ENCODE results near the gene FAM227B.

Gene FAM227B

DNA sequence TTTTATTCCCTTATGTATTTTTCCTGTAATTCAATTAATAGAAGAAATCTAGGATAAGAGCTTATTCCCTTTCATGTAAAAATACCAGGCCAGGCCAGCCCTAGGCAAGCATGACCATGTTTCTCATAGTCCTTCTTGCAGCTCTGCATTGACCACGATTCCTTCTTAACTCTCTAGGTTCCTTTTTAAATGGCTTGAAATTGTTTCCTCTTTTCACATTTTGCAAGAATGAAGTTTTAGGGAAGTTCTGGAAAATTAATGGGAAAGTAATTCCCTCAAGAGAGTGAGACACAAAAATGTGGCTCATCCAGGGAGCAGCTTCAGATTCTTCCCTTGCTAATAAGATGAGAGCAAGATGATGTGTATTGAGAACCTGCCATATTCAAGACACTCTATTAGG, 314.1 kb downstream of the FAM227B start:
- TF ChIP-seq, protein P1, sequence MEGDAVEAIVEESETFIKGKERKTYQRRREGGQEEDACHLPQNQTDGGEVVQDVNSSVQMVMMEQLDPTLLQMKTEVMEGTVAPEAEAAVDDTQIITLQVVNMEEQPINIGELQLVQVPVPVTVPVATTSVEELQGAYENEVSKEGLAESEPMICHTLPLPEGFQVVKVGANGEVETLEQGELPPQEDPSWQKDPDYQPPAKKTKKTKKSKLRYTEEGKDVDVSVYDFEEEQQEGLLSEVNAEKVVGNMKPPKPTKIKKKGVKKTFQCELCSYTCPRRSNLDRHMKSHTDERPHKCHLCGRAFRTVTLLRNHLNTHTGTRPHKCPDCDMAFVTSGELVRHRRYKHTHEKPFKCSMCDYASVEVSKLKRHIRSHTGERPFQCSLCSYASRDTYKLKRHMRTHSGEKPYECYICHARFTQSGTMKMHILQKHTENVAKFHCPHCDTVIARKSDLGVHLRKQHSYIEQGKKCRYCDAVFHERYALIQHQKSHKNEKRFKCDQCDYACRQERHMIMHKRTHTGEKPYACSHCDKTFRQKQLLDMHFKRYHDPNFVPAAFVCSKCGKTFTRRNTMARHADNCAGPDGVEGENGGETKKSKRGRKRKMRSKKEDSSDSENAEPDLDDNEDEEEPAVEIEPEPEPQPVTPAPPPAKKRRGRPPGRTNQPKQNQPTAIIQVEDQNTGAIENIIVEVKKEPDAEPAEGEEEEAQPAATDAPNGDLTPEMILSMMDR (IDR thresholded peaks at IDR 0.05): no peak

- TF ChIP-seq, protein P1 (IDR thresholded peaks at IDR 0.05): no peak
Measured at GRCh38 chr15:49303003-49303402, 317.6 kb downstream of the FAM227B start.

GRCh38 chr15:49301562-49301961, 319.1 kb downstream of the FAM227B start:
- TF ChIP-seq, protein P1 (IDR thresholded peaks at IDR 0.05): no peak

DNA sequence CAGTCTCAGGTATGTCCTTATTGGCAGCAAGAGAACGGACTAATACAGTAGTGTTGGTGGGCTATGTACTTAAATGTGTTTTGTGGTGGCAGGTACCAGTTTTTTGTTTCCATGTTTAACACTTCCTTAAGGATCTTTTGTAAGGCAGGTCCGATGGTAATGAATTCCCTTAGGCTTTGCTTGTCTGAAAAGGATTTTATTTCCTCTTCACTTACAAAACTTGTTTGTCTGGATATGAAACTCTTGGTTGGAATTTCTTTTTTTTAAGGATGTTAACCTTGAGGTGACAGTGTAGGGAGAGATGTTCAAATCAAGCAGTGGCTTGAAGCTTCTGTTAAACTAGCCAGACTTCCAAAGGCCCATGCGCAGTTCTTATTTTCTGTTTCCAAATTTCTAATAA, 319.8 kb downstream of the FAM227B start:
- TF ChIP-seq, protein P1 (IDR thresholded peaks at IDR 0.05): no peak

GRCh38 chr15:49297584-49297983, 323.0 kb downstream of the FAM227B start:
- TF ChIP-seq, protein P1 (IDR thresholded peaks at IDR 0.05): no peak

DNA sequence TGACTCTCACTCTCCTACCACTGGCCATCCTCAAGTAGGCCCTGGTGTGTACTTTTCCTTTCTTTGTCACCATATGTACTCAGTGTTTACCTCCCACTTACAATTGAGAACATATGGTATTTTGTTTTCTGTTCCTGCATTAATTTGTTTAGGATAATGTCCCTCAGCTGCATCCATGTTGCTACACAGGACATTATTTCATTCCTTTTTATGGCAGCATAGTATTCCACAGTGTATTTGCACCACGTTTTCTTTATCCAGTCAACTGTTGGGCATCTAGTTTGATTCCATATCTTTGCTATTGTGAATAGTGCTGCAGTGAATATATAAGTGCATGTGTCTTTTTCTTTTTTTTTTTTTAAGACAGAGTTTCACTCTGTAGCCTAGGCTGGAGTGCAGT, 324.4 kb downstream of the FAM227B start:
- TF ChIP-seq, protein P1 (IDR thresholded peaks at IDR 0.05): no peak

DNA sequence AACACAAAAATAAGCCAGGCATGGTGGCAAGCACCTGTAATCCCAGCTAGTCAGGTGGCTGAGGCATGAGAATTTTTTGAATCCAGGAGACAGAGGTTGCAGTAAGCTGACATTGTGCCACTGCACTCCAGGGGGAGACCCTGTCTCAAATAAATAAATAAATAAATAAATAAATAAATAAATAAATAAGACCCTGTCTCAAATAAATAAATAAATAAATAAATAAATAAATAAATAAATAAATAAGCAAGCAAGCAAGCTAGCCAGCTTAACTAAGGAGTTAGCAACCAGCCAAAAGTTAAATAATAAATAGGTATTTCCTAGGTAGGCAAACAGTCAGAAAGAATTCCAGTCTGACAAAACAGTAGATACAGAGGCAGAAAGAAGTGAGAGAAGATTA, 326.7 kb downstream of the FAM227B start:
- TF ChIP-seq, protein P1 (IDR thresholded peaks at IDR 0.05): no peak

- TF ChIP-seq, protein P1 (IDR thresholded peaks at IDR 0.05): no peak
Measured at GRCh38 chr15:49290191-49290590, 330.4 kb downstream of the FAM227B start.
